Lung (tissue), 12 donors: ENCODE results near the gene ATOH1. TPM values are rescaled to one million over a fixed set of nuclear protein-coding genes. Genes with fewer than 3 reads are reported as not detected.

Source experiments
- ATAC-seq: fragments of 200-7000 bp; cut with Tn5 transposase; one replicate; pipeline ENCODE4 v1.9.1; 2020; ENCODE audit warnings: moderate number of reproducible peaks; ENCODE audit not compliant: insufficient read depth, low FRiP score
- DNase-seq, 3 donors: peaks; one replicate each; pipeline ENCODE4 v3.0.0-alpha.2; 2013 to 2017
- H3K27ac ChIP-seq, 2 donors: one replicate each; pipeline ENCODE4 v1.5.1; 2013; ENCODE audit warnings: mild to moderate bottlenecking in 2 of 2, moderate library complexity in 2 of 2, control low read depth in 1 of 2, inconsistent platforms in 1 of 2, low read depth in 1 of 2, low read length in 1 of 2
- H3K27me3 ChIP-seq, 3 donors: one replicate each; pipeline ENCODE4 v1.5.1; 2013; ENCODE audit warnings: low read length in 2 of 3; ENCODE audit not compliant: control insufficient read depth in 3 of 3, insufficient read depth in 3 of 3
- H3K36me3 ChIP-seq, 4 donors: one replicate each; pipeline ENCODE4 v1.5.1; 2013; ENCODE audit warnings: low read length in 4 of 4, mild to moderate bottlenecking in 1 of 4, moderate library complexity in 1 of 4; ENCODE audit not compliant: control insufficient read depth in 4 of 4, insufficient read depth in 4 of 4
- H3K4me1 ChIP-seq, 5 donors: one replicate each; pipeline ENCODE4 v1.5.1; 2013; ENCODE audit warnings: low read length in 5 of 5, mild to moderate bottlenecking in 2 of 5, moderate library complexity in 1 of 5; ENCODE audit not compliant: control insufficient read depth in 5 of 5, insufficient read depth in 5 of 5
- H3K4me3 ChIP-seq: one replicate; pipeline ENCODE4 v1.5.1; 2013; ENCODE audit warnings: mild to moderate bottlenecking, control low read depth, moderate library complexity
- H3K9ac ChIP-seq, 2 donors: one replicate each; pipeline ENCODE4 v1.5.1; 2013; ENCODE audit warnings: low read length in 2 of 2, control low read depth in 1 of 2; ENCODE audit not compliant: insufficient read depth in 1 of 2
- H3K9me3 ChIP-seq, 4 donors: one replicate each; pipeline ENCODE4 v1.5.1; 2013; ENCODE audit warnings: low read length in 3 of 4, mild to moderate bottlenecking in 1 of 4, moderate library complexity in 1 of 4; ENCODE audit not compliant: control insufficient read depth in 4 of 4, insufficient read depth in 3 of 4
- CTCF ChIP-seq: IDR thresholded peaks from 2 replicates; pipeline ENCODE4 v1.5.1; 2012; ENCODE audit warnings: mild to moderate bottlenecking; ENCODE audit errors: control extremely low read depth, extremely low read depth
- WGBS, 2 donors: extraction: QIAGEN DNeasy Blood & Tissue Kit; methylation state at CpG; one replicate each; pipeline ENCODE4 v1.1.7; 2013; 5-methylcytosine and 5-hydroxymethylcytosine counted together
- polyA plus RNA-seq, 2 donors: library from polyadenylated mRNA; stranded (reverse); fragments of 200-250 nt; gene quantifications; one replicate each; pipeline ENCODE4 v1.2.1, GENCODE V29; 2013
- total RNA-seq, 2 donors: library from RNA; depleted of rRNA in 1 of 2; stranded (reverse); fragments of >200 nt in 1 of 2; gene quantifications; one replicate each; pipeline ENCODE4 v1.2.1, GENCODE V29; 2014 to 2021
- donor health status: control.
- donor health status: control.
- donor health status: Bipolar disorder and iron deficiency.
- donor health status: healthy.
- donor health status: DM: yes; HTN: yes; CAD: no.

The ATOH1 gene
- total and polyA plus RNA-seq, 4 donors: not detected

DNA sequence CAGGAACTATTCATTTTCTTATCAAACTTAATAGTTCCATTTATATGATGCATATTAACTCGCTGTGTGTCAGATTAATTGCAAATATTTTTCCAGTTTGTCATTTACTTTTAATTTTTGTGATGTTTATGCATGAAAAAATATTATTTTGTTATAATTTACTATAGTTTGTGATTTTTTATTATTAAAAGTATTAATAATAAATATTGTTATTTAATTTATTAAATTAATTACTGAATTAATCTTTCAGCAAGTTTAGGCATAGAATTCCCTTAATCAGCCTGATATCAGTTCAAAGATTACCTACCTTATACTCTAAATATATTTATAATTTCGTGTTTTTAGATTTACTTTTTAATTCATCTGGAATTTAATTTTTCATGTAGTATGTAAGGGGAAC lies 15.5 kb upstream of the ATOH1 start:
- H3K4me1 ChIP-seq: peaks cover 0 to 2% (median 0%) of the 10 kb centered on the region in 5 donors
- H3K27ac ChIP-seq: no peak overlapping the region
- H3K4me3 ChIP-seq: no peak overlapping the region
- 87 to 90% methylated on average over 2 of the region's 2 CpGs for WGBS, 2 donors
- TF ChIP-seq CTCF: no peak
- no peak for ATAC-seq
- no peak overlapping the region for H3K9ac ChIP-seq
- no peaks in the 10 kb centered on the region for H3K36me3 ChIP-seq
- H3K27me3 ChIP-seq: peaks cover 0 to 5% (median 0%) of the 10 kb centered on the region in 3 donors
- no peak for DNase-seq
- H3K9me3 ChIP-seq: no peaks in the 10 kb centered on the region

- Histone ChIP-seq H3K4me3 (no peak overlapping the region), H3K27ac (no peak overlapping the region), H3K36me3 (no peaks in the 10 kb centered on the region), H3K9me3 (no peaks in the 10 kb centered on the region), H3K4me1 (peaks cover 0 to 2% (median 0%) of the 10 kb centered on the region in 5 donors), H3K9ac (no peak overlapping the region), H3K27me3 (peaks cover 0 to 5% (median 3%) of the 10 kb centered on the region in 3 donors)
- DNase-seq: no peak
- no peak for TF ChIP-seq CTCF
- no peak for ATAC-seq
- WGBS, 2 donors: 89 to 95% methylated on average over 3 of the region's 3 CpGs
These were observed 14.4 kb upstream of the ATOH1 start for GRCh38 chr4:93814141-93814540.

DNA sequence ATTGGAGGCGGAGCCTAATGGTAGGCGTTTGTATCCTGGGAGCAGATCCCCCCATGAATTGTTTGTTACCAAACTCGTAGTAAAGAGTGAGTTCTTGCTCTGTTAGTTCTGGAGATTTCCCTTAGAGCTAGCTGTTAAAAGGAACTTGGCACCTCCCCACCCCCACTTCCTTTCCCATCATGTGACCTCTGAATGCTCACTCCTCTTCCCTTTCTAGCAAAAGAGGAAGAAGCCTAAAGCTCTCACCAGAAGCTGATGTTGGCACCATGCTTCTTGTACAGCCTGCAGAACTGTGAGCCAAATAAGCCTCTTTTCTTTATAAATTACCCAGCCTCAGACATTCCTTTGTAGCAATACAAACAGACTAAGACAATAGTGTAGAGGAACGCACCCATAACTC lies 13.8 kb upstream of the ATOH1 start:
- Histone ChIP-seq H3K9me3 (no peaks in the 10 kb centered on the region), H3K4me1 (peaks cover 0 to 2% (median 0%) of the 10 kb centered on the region in 5 donors), H3K4me3 (no peak overlapping the region), H3K27me3 (peaks cover 0 to 6% (median 5%) of the 10 kb centered on the region in 3 donors), H3K9ac (no peak overlapping the region), H3K27ac (no peak overlapping the region), H3K36me3 (no peaks in the 10 kb centered on the region)
- peak in 2 of 3 donors; percentile 9 to 30 for DNase-seq
- TF ChIP-seq CTCF: no peak
- WGBS, 2 donors: 61 to 64% methylated on average over 4 of the region's 4 CpGs
- no peak for ATAC-seq
